Measurements from ENCODE around the gene LRFN2.

Gene LRFN2

DNA sequence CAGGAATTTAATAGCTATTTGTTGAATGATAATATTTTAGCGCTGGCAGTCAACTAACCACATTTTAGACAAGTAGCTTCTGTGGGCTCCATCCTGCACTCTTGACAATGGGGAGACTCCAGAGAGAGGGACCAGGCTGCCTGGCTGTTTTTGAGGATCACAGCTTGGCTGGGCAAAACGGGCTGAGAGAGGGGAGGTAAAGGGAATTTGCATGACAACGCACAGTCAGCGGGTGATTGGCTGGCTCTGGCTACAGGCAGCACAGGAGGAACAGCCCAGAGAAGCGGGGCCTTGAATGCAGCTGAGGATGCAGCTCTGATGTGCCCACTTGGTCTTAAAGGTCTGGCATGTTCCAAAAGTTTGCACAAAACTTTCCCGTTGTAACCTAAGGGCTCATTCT, 41.2 kb downstream of the LRFN2 start:
- no peak for TF ChIP-seq CTCF (conservative IDR thresholded peaks at IDR 0.05)
- H3K27ac ChIP-seq: no peak overlapping the region

- no peak overlapping the region for H3K27ac ChIP-seq
- TF ChIP-seq CTCF (conservative IDR thresholded peaks at IDR 0.05): no peak
Observed at GRCh38 chr6:40543776-40544175, 43.4 kb downstream of the LRFN2 start.

DNA sequence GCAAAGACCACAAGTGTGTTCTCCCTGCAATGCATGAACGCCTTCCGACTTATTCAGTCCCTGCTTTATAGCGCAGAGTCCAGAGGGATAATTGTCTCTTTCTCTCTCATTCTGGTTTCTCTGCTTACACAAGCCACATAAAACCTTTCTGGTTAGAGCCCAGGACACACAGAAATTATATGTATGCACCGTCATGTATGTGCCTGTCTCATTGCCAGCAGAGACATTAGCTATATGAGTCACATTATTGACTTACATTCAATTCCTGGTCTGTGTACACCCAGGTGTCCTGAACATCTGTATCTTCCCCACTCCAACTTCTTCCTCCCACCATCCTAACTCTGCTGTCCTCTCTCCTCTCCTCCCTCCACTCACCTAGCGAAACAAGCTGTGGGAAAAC, 44.0 kb downstream of the LRFN2 start:
- no peak for TF ChIP-seq CTCF (conservative IDR thresholded peaks at IDR 0.05)
- no peak overlapping the region for H3K27ac ChIP-seq

DNA sequence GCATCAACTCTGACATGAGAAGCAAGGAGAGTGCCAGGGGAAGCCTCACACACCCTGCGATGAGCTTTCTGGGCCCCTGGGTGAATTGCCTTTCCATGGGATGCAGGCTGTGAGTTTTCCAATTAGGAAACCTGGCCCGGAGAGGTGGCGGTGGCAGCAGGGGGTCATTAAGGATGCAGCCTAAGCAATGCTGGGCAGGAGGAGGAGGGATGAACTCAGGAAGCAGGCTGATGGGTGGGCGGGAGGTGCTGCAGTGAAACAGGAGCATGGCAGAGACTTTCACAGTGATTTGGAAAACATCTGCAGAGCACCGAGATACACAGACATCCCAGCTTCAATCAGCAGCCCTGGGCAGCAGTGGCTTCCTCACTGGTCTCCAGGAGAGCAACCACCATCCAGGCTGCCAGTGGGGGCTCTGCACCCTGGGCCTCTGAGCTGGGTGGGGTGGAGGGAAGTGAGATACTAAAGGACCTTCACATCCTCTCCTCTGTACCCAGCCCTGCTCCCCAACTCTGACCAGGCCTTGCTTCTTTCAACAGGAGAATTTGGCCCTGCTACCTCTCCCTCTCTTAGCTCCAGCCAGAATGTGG, 44.9 kb downstream of the LRFN2 start:
- H3K27ac ChIP-seq: no peak overlapping the region
- no peak for TF ChIP-seq CTCF (conservative IDR thresholded peaks at IDR 0.05)

DNA sequence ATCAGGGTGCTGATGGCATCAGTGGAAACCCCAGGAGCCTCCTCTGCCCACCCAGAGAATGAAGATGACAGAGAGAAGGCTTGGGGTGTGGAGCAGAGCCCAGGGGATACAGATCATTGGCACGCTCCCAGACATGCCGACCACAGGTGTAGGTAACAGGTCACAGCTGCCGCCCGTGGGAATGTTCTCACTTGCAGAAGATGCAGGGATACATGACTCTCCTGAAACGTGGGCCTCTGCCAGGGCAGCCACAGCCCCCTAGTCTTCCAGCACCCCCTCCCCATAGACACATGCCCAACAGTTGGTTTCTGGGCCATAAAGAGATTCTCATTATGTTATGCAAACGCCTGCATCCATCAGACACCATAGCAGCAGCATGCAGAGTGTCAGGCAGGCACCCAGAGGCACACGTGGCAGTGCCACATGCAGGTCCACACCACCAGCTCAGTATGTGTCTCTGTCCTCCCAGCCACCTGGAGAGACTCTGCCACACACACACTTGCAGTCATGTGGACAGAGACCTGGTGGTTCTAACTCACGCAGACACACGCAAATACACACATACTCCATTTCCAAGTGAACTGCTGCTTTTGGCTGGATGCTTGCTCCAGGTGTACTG, 45.5 kb downstream of the LRFN2 start:
- no peak overlapping the region for H3K27ac ChIP-seq
- no peak for TF ChIP-seq CTCF (conservative IDR thresholded peaks at IDR 0.05)

DNA sequence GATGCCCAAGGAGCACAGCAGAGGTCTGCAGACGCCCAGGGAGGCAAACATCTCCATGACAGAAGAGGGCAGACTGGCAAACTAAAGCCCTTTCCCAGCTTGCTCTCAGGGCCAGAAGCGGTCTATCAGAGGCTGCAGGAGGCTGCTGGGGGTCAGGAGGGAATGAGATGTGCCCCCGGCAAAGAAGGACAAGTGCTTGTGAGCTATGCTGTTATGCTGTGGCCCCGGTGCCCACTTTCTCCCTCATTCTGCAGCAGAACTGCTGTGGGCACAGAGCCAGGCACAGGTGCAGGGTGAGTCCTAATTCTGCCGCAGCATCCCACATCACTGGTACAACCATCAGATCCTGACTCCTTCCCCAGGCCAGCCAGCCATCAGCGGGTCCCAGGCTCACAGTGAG, 46.4 kb downstream of the LRFN2 start:
- TF ChIP-seq CTCF (conservative IDR thresholded peaks at IDR 0.05): no peak
- H3K27ac ChIP-seq: no peak overlapping the region

DNA sequence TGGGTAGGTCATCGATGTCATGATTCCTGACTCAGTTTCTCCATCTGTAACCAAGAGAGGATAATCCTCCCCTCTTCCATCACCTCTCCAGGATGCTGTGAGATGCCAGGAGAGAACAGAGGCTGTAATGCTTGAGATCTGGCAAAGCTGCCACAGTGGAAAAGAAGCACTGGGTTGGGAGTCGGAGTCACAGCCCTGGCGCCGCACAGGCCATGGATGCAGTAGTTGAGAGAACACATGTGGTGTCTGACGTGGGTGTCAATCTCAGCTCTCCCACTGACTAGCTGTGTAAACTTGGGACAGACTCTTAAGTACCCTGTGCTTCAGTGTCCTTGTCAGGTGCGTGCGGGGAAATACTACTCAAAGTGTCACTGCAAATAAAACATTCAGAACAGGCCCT, 47.3 kb downstream of the LRFN2 start:
- no peak overlapping the region for H3K27ac ChIP-seq
- no peak for TF ChIP-seq CTCF (conservative IDR thresholded peaks at IDR 0.05)
